Measurements from ENCODE around the gene AGAP6.
"Not testable (repeated sequence)": the region's sequence is repeated elsewhere in the genome, so short reads cannot be mapped to it uniquely, and the experiment has no call there.

AGAP6 gene

DNA sequence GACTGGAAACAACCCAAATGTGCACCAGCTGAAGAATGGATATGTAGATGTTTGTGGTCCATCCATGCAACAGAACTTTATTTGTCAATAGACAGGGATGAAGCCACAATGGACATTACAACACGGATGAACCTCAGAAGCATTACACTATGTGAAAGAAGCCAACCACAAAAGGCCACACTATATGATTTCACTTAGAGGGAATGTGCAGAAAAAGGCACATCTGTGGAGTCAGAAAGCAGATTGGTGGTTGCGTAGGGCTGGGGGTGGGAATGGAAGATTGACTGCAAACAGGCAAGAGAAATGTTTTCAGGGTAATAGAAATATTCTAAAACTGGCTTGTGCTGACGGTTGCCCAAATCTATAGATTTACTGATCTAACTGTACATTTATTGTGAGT lies 45.3 kb downstream of the AGAP6 start:
- no peaks in the 10 kb centered on the region for H3K79me2 ChIP-seq (ENCODE audit: insufficient read depth, low read length)
- H2AFZ ChIP-seq (ENCODE audit: low read length): no peak overlapping the region
- H3K4me1 ChIP-seq (ENCODE audit: insufficient read depth, low read length, severe bottlenecking): no peaks in the 10 kb centered on the region
- no peaks in the 10 kb centered on the region for H4K20me1 ChIP-seq (ENCODE audit: insufficient read depth, low read length)
- H3K27me3 ChIP-seq (ENCODE audit: insufficient read depth, low read length): no peaks in the 10 kb centered on the region
- TF ChIP-seq, protein P1, sequence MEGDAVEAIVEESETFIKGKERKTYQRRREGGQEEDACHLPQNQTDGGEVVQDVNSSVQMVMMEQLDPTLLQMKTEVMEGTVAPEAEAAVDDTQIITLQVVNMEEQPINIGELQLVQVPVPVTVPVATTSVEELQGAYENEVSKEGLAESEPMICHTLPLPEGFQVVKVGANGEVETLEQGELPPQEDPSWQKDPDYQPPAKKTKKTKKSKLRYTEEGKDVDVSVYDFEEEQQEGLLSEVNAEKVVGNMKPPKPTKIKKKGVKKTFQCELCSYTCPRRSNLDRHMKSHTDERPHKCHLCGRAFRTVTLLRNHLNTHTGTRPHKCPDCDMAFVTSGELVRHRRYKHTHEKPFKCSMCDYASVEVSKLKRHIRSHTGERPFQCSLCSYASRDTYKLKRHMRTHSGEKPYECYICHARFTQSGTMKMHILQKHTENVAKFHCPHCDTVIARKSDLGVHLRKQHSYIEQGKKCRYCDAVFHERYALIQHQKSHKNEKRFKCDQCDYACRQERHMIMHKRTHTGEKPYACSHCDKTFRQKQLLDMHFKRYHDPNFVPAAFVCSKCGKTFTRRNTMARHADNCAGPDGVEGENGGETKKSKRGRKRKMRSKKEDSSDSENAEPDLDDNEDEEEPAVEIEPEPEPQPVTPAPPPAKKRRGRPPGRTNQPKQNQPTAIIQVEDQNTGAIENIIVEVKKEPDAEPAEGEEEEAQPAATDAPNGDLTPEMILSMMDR (IDR thresholded peaks at IDR 0.05; ENCODE audit: low read length): no peak
- no peak for TF ChIP-seq EZH2 (IDR thresholded peaks at IDR 0.05; ENCODE audit: borderline replicate concordance, low read length)
- no peak overlapping the region for H3K9ac ChIP-seq (ENCODE audit: low read length)
- no peak overlapping the region for H3K4me3 ChIP-seq (ENCODE audit: low read depth, low read length, poor library complexity, severe bottlenecking)
- H3K36me3 ChIP-seq (ENCODE audit: insufficient read depth, low read length): no peaks in the 10 kb centered on the region
- no peaks in the 10 kb centered on the region for H3F3A ChIP-seq (ENCODE audit: insufficient read depth, low read length)
- H3K4me2 ChIP-seq (ENCODE audit: low read length): no peak overlapping the region
- no peak overlapping the region for H3K27ac ChIP-seq (ENCODE audit: low read depth, low read length, poor library complexity, severe bottlenecking)
- no peaks in the 10 kb centered on the region for H3K9me3 ChIP-seq (ENCODE audit: low read length)
- no peaks in the 10 kb centered on the region for H3K9me2 ChIP-seq (ENCODE audit: low read depth, low read length)

DNA sequence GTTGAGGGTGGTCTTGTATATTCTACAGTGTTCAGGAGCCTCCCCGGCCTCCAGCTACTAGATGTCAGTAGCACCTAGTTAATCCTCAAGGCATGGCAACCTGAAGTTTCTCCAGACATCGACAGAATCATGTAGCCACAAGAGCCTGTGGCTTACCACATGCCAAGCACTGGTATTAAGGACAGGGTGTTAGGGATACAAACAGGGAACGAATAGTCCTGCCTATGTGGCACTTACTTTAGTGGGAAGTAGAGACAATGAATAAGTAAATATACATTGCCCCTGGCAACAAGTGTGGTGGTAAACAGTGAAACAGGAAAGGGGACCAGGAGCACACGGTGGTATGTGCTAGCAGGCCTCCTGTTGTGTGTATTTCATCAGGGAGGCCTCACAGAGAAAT lies 47.1 kb downstream of the AGAP6 start:
- not testable (repeated sequence) for H3K36me3 ChIP-seq (ENCODE audit: insufficient read depth, low read length); H3K27ac ChIP-seq (ENCODE audit: low read depth, low read length, poor library complexity, severe bottlenecking); H3K9me3 ChIP-seq (ENCODE audit: low read length); H3K27me3 ChIP-seq (ENCODE audit: insufficient read depth, low read length); H3K4me2 ChIP-seq (ENCODE audit: low read length); H3K9me2 ChIP-seq (ENCODE audit: low read depth, low read length); H3K9ac ChIP-seq (ENCODE audit: low read length); H3K79me2 ChIP-seq (ENCODE audit: insufficient read depth, low read length); H3F3A ChIP-seq (ENCODE audit: insufficient read depth, low read length); H4K20me1 ChIP-seq (ENCODE audit: insufficient read depth, low read length); H3K4me3 ChIP-seq (ENCODE audit: low read depth, low read length, poor library complexity, severe bottlenecking); H2AFZ ChIP-seq (ENCODE audit: low read length); H3K4me1 ChIP-seq (ENCODE audit: insufficient read depth, low read length, severe bottlenecking)

DNA sequence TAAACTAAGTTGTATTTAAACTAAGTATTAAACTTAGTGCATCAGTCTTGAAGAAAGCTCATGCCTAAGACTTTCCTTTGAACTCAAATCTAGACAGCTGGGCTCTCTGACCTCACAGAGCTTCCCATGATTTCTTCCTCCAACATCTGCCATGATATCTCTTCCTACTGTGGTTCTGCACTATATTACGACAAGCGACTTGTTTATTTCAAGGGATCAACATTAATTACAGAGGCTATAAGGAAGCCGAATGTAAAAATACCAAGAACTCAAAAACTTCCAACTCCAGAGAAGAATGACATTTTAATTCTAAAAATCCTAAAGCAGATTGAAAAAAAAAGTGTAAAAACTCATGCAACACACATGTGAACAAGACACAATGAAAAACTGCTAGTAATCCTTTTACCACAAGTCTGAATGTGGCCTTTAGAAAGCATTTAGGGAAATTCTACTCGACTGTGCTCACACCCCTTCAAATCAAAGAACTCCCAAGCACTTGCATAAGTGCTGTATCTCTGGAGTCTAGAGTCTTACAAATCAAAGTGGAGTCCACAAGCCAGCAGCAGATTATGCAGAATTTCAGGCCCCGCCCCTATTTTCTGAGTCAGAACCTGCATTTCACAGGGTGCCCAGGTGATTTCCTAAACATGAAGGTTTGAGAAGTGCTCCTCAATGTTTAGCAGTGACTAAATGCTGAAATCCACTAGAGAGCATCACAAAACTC lies 56.9 kb downstream of the AGAP6 start:
- TF ChIP-seq, protein P1 (IDR thresholded peaks at IDR 0.05; ENCODE audit: low read length): no peak
- no peak for TF ChIP-seq EZH2 (IDR thresholded peaks at IDR 0.05; ENCODE audit: borderline replicate concordance, low read length)
- no peak overlapping the region for H3K4me3 ChIP-seq (ENCODE audit: low read depth, low read length, poor library complexity, severe bottlenecking)
- no peak overlapping the region for H2AFZ ChIP-seq (ENCODE audit: low read length)
- no peak overlapping the region for H3K4me2 ChIP-seq (ENCODE audit: low read length)
- H3K36me3 ChIP-seq (ENCODE audit: insufficient read depth, low read length): no peaks in the 10 kb centered on the region
- H4K20me1 ChIP-seq (ENCODE audit: insufficient read depth, low read length): no peaks in the 10 kb centered on the region
- H3K4me1 ChIP-seq (ENCODE audit: insufficient read depth, low read length, severe bottlenecking): no peaks in the 10 kb centered on the region
- H3K9me3 ChIP-seq (ENCODE audit: low read length): no peaks in the 10 kb centered on the region
- H3K9ac ChIP-seq (ENCODE audit: low read length): no peak overlapping the region
- no peaks in the 10 kb centered on the region for H3K27me3 ChIP-seq (ENCODE audit: insufficient read depth, low read length)
- H3K27ac ChIP-seq (ENCODE audit: low read depth, low read length, poor library complexity, severe bottlenecking): no peak overlapping the region
- H3K79me2 ChIP-seq (ENCODE audit: insufficient read depth, low read length): no peaks in the 10 kb centered on the region
- H3F3A ChIP-seq (ENCODE audit: insufficient read depth, low read length): no peaks in the 10 kb centered on the region
- H3K9me2 ChIP-seq (ENCODE audit: low read depth, low read length): no peaks in the 10 kb centered on the region

DNA sequence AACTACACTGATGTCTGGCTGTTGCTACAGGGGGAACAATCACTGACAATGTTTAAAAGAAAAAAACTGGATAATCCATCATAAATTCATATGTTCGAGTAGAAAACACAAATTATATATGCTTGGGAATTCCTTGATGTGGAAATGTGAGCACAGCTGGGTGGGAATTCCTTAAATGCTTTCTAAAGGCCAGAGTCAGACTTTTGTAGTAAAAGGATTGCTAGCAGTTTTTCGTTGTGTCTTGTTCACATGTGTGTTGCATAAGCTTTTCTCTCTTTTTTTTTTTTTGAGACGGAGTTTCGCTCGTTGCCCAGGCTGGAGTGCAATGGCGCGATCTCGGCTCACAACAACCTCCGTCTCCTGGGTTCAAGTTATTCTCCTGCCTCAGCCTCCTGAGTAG lies 58.3 kb downstream of the AGAP6 start:
- H3K79me2 ChIP-seq (ENCODE audit: insufficient read depth, low read length); H3K9me2 ChIP-seq (ENCODE audit: low read depth, low read length); H3K36me3 ChIP-seq (ENCODE audit: insufficient read depth, low read length); H3F3A ChIP-seq (ENCODE audit: insufficient read depth, low read length); H3K27me3 ChIP-seq (ENCODE audit: insufficient read depth, low read length); H3K4me1 ChIP-seq (ENCODE audit: insufficient read depth, low read length, severe bottlenecking); H3K4me3 ChIP-seq (ENCODE audit: low read depth, low read length, poor library complexity, severe bottlenecking); H3K9ac ChIP-seq (ENCODE audit: low read length); H2AFZ ChIP-seq (ENCODE audit: low read length); H3K4me2 ChIP-seq (ENCODE audit: low read length); H3K27ac ChIP-seq (ENCODE audit: low read depth, low read length, poor library complexity, severe bottlenecking); H4K20me1 ChIP-seq (ENCODE audit: insufficient read depth, low read length); H3K9me3 ChIP-seq (ENCODE audit: low read length): not testable (repeated sequence)

DNA sequence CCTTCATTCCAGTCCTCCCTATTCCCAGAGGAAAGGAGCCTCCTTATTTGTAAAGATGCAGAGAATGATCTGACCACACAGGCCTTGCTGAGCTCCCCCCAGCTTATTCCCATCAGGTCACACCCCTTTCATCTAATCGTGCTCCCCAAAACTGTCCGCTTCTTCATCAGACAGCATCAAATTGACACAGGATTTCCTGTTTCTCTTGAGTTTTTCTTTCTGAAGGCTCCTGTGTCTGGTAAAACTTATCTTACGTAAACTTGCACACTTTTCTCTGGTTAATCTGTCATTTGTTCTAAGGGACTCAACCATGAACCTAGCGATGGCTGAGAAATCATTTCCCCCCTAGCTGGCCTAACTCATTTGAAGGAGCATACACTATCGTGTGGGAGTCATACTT lies 59.4 kb downstream of the AGAP6 start:
- H2AFZ ChIP-seq (ENCODE audit: low read length); H3K27me3 ChIP-seq (ENCODE audit: insufficient read depth, low read length): not testable (repeated sequence)

DNA sequence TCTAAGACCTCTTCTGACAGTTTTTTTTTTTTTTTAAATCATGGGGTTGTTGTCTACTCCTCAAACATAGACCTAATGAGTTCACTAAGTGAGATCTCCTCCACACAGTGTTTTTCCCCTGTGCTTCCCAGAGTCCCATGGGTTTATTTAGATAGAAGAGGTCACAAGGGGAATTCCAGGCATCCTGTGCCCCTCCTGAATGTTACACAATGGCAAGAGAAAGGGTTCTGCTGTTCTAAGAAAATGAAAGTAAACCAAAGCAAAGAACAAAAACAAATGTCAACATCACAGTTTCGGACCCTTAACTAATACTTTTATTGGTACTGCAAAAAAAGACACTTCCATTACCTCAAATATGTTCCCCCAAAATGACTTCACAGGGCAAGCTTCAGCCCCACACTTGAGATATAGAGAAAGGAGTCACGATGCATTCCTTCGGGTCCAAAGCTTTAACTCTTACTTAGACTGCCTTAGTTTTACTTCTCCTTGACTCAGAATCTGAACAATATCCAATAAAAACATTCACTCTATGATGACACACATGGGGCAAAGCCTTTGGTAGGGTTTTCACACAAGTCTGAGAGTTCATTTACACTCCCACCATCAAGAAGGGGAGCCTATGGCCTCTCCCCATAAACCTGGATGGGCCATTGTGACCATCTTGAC lies 63.9 kb downstream of the AGAP6 start:
- H3F3A ChIP-seq (ENCODE audit: insufficient read depth, low read length); H3K9me3 ChIP-seq (ENCODE audit: low read length); H3K36me3 ChIP-seq (ENCODE audit: insufficient read depth, low read length); H3K4me3 ChIP-seq (ENCODE audit: low read depth, low read length, poor library complexity, severe bottlenecking); H3K27ac ChIP-seq (ENCODE audit: low read depth, low read length, poor library complexity, severe bottlenecking); H2AFZ ChIP-seq (ENCODE audit: low read length); H3K4me2 ChIP-seq (ENCODE audit: low read length); H3K27me3 ChIP-seq (ENCODE audit: insufficient read depth, low read length); H3K79me2 ChIP-seq (ENCODE audit: insufficient read depth, low read length); H3K9me2 ChIP-seq (ENCODE audit: low read depth, low read length); H3K4me1 ChIP-seq (ENCODE audit: insufficient read depth, low read length, severe bottlenecking); H4K20me1 ChIP-seq (ENCODE audit: insufficient read depth, low read length); H3K9ac ChIP-seq (ENCODE audit: low read length): not testable (repeated sequence)

More for the DNA sequence above, 59.4 kb downstream of the AGAP6 start:
- H3F3A ChIP-seq (ENCODE audit: insufficient read depth, low read length); H3K9ac ChIP-seq (ENCODE audit: low read length); H3K4me1 ChIP-seq (ENCODE audit: insufficient read depth, low read length, severe bottlenecking); H3K27ac ChIP-seq (ENCODE audit: low read depth, low read length, poor library complexity, severe bottlenecking); H3K79me2 ChIP-seq (ENCODE audit: insufficient read depth, low read length); H3K4me2 ChIP-seq (ENCODE audit: low read length); H3K4me3 ChIP-seq (ENCODE audit: low read depth, low read length, poor library complexity, severe bottlenecking); H3K9me3 ChIP-seq (ENCODE audit: low read length); H3K9me2 ChIP-seq (ENCODE audit: low read depth, low read length); H4K20me1 ChIP-seq (ENCODE audit: insufficient read depth, low read length); H3K36me3 ChIP-seq (ENCODE audit: insufficient read depth, low read length): not testable (repeated sequence)

Measured in OCI-LY1 (cell line).